Testis (tissue), 2 donors: ENCODE measurements around the gene ATG7.

ENCODE experiments used
- CTCF ChIP-seq, 3 experiments: fragments of 450-650 bp in 2 of 3; fragments of 200-600 bp in 1 of 3; sonication (generic) in 1 of 3; IDR thresholded peaks; one replicate each; pipeline ENCODE4 v1.5.1; 2016 to 2019; ENCODE audit warnings: antibody characterized with exemption in 3 of 3, mild to moderate bottlenecking in 2 of 3, moderate library complexity in 1 of 3
- POLR2A ChIP-seq: fragments of 450-650 bp; IDR thresholded peaks from one replicate; pipeline ENCODE4 v1.6.1; 2017; ENCODE audit warnings: antibody characterized with exemption, mild to moderate bottlenecking, moderate library complexity

GRCh38 chr3:11499144-11499543 is 226.9 kb downstream of the ATG7 start:
- TF ChIP-seq POLR2A (no peak), CTCF (IDR thresholded peaks at IDR 0.05) (no peak)
